Urinary bladder (tissue), 4 donors: ENCODE results near the gene NUP98. TPM values are rescaled to one million over a fixed set of nuclear protein-coding genes. Genes with fewer than 3 reads are reported as not detected.

Source experiments
- DNase-seq: peaks from one replicate; pipeline ENCODE4 v3.0.0-alpha.2; 2015; ENCODE audit errors: extremely low spot score
- H3K27ac ChIP-seq: one replicate; pipeline ENCODE4 v1.5.1; 2013; ENCODE audit warnings: low read depth, mild to moderate bottlenecking, moderate library complexity
- H3K36me3 ChIP-seq: one replicate; pipeline ENCODE4 v1.6.1; 2013; ENCODE audit warnings: mild to moderate bottlenecking, moderate library complexity; ENCODE audit not compliant: insufficient read depth
- H3K4me1 ChIP-seq: one replicate; pipeline ENCODE4 v1.6.1; 2013; ENCODE audit warnings: mild to moderate bottlenecking, moderate library complexity; ENCODE audit not compliant: insufficient read depth
- H3K4me3 ChIP-seq: one replicate; pipeline ENCODE4 v1.5.1; 2013; ENCODE audit warnings: low read depth, low read length
- WGBS: extraction: QIAGEN DNeasy Blood & Tissue Kit; methylation state at CpG from one replicate; pipeline ENCODE4 v1.1.7; 2013; 5-methylcytosine and 5-hydroxymethylcytosine counted together
- polyA plus RNA-seq: library from polyadenylated mRNA; stranded (reverse); fragments of 200-250 nt; gene quantifications from one replicate; pipeline ENCODE4 v1.2.3, GENCODE V29; 2013
- total RNA-seq: library from RNA; depleted of rRNA; stranded (reverse); fragments of >200 nt; gene quantifications from one replicate; pipeline ENCODE4 v1.2.3, GENCODE V29; 2014
- donor health status: healthy with polysubstance abuse.
- donor health status: healthy.

The NUP98 gene
- total and polyA plus RNA-seq, 2 donors, result 41.8 to 105 TPM

GRCh38 chr11:3834349-3834663 lies 37.0 kb upstream of the NUP98 start:
- WGBS, result 79% methylated on average over 4 of the region's 4 CpGs
- Histone ChIP-seq H3K4me1 (peaks cover 2% of the 10 kb centered on the region), H3K27ac (no peak overlapping the region), H3K4me3 (no peak overlapping the region), H3K36me3 (no peaks in the 10 kb centered on the region)
- DNase-seq, result no peak

GRCh38 chr11:3833449-3833848 lies 36.1 kb upstream of the NUP98 start:
- WGBS, result 82% methylated on average over 2 of the region's 2 CpGs

GRCh38 chr11:3832816-3833215 lies 35.5 kb upstream of the NUP98 start:
- Histone ChIP-seq H3K36me3 (no peaks in the 10 kb centered on the region), H3K4me1 (peaks cover 2% of the 10 kb centered on the region), H3K27ac (no peak overlapping the region), H3K4me3 (no peak overlapping the region)
- DNase-seq, result no peak
- WGBS, result 98% methylated on average over 2 of the region's 2 CpGs

More at GRCh38 chr11:3833449-3833848, 36.1 kb upstream of the NUP98 start:
- no peak overlapping the region for H3K4me3 ChIP-seq
- no peak overlapping the region for H3K27ac ChIP-seq
- peaks cover 2% of the 10 kb centered on the region for H3K4me1 ChIP-seq
- H3K36me3 ChIP-seq, result no peaks in the 10 kb centered on the region
- no peak for DNase-seq

- no peak for DNase-seq
- WGBS, result 76% methylated on average over 13 of the region's 13 CpGs
- no peaks in the 10 kb centered on the region for H3K36me3 ChIP-seq
- H3K4me3 ChIP-seq, result no peak overlapping the region
- H3K27ac ChIP-seq, result no peak overlapping the region
- no peaks in the 10 kb centered on the region for H3K4me1 ChIP-seq
Measured at GRCh38 chr11:3831378-3832239, 34.3 kb upstream of the NUP98 start.

- Histone ChIP-seq H3K27ac (no peak overlapping the region), H3K4me3 (no peak overlapping the region), H3K4me1 (no peaks in the 10 kb centered on the region), H3K36me3 (no peaks in the 10 kb centered on the region)
- DNase-seq, result no peak
- WGBS, result 72% methylated on average over 1 of the region's 1 CpG
Measured at GRCh38 chr11:3830730-3831129, 33.4 kb upstream of the NUP98 start.

GRCh38 chr11:3830088-3830487 lies 32.7 kb upstream of the NUP98 start:
- Histone ChIP-seq H3K4me1 (no peaks in the 10 kb centered on the region), H3K36me3 (no peaks in the 10 kb centered on the region), H3K4me3 (no peak overlapping the region), H3K27ac (no peak overlapping the region)
- 97% methylated on average over 3 of the region's 3 CpGs for WGBS
- no peak for DNase-seq

- no peaks in the 10 kb centered on the region for H3K4me1 ChIP-seq
- WGBS, result 92% methylated on average over 35 of the region's 35 CpGs
- no peak for DNase-seq
- H3K36me3 ChIP-seq, result no peaks in the 10 kb centered on the region
- no peak overlapping the region for H3K27ac ChIP-seq
- no peak overlapping the region for H3K4me3 ChIP-seq
Measured at GRCh38 chr11:3827434-3828186, 30.3 kb upstream of the NUP98 start.

- no peaks in the 10 kb centered on the region for H3K36me3 ChIP-seq
- no peak for DNase-seq
- WGBS, result 91% methylated on average over 3 of the region's 3 CpGs
- H3K27ac ChIP-seq, result no peak overlapping the region
- H3K4me3 ChIP-seq, result no peak overlapping the region
- H3K4me1 ChIP-seq, result no peaks in the 10 kb centered on the region
Measured at GRCh38 chr11:3826721-3827120, 29.4 kb upstream of the NUP98 start.

- no peak overlapping the region for H3K27ac ChIP-seq
- no peaks in the 10 kb centered on the region for H3K36me3 ChIP-seq
- WGBS, result 87% methylated on average over 8 of the region's 8 CpGs
- H3K4me3 ChIP-seq, result no peak overlapping the region
- no peak for DNase-seq
- H3K4me1 ChIP-seq, result no peaks in the 10 kb centered on the region
Measured at GRCh38 chr11:3825473-3826154, 28.3 kb upstream of the NUP98 start.

- 74% methylated on average over 18 of the region's 18 CpGs for WGBS
- Histone ChIP-seq H3K4me3 (no peak overlapping the region), H3K36me3 (no peaks in the 10 kb centered on the region), H3K27ac (no peak overlapping the region), H3K4me1 (no peaks in the 10 kb centered on the region)
- no peak for DNase-seq
Measured at GRCh38 chr11:3824714-3825472, 27.5 kb upstream of the NUP98 start.

GRCh38 chr11:3823762-3824506 lies 26.6 kb upstream of the NUP98 start:
- Histone ChIP-seq H3K4me1 (no peaks in the 10 kb centered on the region), H3K36me3 (no peaks in the 10 kb centered on the region), H3K4me3 (no peak overlapping the region), H3K27ac (no peak overlapping the region)
- DNase-seq, result no peak
- WGBS, result 95% methylated on average over 30 of the region's 30 CpGs

- DNase-seq, result no peak
- WGBS, result 85% methylated on average over 3 of the region's 3 CpGs
- no peaks in the 10 kb centered on the region for H3K36me3 ChIP-seq
- no peak overlapping the region for H3K4me3 ChIP-seq
- H3K27ac ChIP-seq, result no peak overlapping the region
- H3K4me1 ChIP-seq, result no peaks in the 10 kb centered on the region
Measured at GRCh38 chr11:3823303-3823702, 25.9 kb upstream of the NUP98 start.

GRCh38 chr11:3822312-3822711 lies 25.0 kb upstream of the NUP98 start:
- WGBS, result 95% methylated on average over 7 of the region's 7 CpGs
- H3K4me3 ChIP-seq, result no peak overlapping the region
- no peaks in the 10 kb centered on the region for H3K4me1 ChIP-seq
- H3K27ac ChIP-seq, result no peak overlapping the region
- H3K36me3 ChIP-seq, result no peaks in the 10 kb centered on the region
- no peak for DNase-seq
